ENCODE measurements around the gene OR9Q2. TPM values are rescaled to one million over a fixed set of nuclear protein-coding genes. Genes with fewer than 3 reads are reported as not detected.

OR9Q2 gene, protein sequence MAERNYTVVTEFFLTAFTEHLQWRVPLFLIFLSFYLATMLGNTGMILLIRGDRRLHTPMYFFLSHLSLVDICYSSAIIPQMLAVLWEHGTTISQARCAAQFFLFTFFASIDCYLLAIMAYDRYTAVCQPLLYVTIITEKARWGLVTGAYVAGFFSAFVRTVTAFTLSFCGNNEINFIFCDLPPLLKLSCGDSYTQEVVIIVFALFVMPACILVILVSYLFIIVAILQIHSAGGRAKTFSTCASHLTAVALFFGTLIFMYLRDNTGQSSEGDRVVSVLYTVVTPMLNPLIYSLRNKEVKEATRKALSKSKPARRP
- total RNA-seq (not detected), polyA plus RNA-seq (not detected)

GRCh38 chr11:58188770-58189169, at the start of gene OR9Q2:
TSS of gene OR9Q2 (plus strand) at chr11:58189070. CDS start at chr11:58190491, 1,421 bp downstream.
- Histone ChIP-seq H3K9me3 (no peaks in the 10 kb centered on the region), H3K4me1 (no peaks in the 10 kb centered on the region), H3K36me3 (no peaks in the 10 kb centered on the region), H3K27me3 (no peaks in the 10 kb centered on the region), H3K4me3 (no peak within 1 kb of the TSS), H3K27ac (no peak within 1 kb of the TSS)
- intact Hi-C loops (cut with DNase I) = no loop called here
- 84 to 88% methylated on average over 2 of the region's 2 CpGs for WGBS, 2 donors
- DNase-seq = no peak
- TF ChIP-seq POLR2A (IDR thresholded peaks at IDR 0.05) (no peak), POLR2AphosphoS5 (IDR thresholded peaks at IDR 0.05) (no peak), EP300 (IDR thresholded peaks at IDR 0.05) (no peak)
- TF ChIP-seq, protein P1, sequence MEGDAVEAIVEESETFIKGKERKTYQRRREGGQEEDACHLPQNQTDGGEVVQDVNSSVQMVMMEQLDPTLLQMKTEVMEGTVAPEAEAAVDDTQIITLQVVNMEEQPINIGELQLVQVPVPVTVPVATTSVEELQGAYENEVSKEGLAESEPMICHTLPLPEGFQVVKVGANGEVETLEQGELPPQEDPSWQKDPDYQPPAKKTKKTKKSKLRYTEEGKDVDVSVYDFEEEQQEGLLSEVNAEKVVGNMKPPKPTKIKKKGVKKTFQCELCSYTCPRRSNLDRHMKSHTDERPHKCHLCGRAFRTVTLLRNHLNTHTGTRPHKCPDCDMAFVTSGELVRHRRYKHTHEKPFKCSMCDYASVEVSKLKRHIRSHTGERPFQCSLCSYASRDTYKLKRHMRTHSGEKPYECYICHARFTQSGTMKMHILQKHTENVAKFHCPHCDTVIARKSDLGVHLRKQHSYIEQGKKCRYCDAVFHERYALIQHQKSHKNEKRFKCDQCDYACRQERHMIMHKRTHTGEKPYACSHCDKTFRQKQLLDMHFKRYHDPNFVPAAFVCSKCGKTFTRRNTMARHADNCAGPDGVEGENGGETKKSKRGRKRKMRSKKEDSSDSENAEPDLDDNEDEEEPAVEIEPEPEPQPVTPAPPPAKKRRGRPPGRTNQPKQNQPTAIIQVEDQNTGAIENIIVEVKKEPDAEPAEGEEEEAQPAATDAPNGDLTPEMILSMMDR (IDR thresholded peaks at IDR 0.05) = no peak

DNA sequence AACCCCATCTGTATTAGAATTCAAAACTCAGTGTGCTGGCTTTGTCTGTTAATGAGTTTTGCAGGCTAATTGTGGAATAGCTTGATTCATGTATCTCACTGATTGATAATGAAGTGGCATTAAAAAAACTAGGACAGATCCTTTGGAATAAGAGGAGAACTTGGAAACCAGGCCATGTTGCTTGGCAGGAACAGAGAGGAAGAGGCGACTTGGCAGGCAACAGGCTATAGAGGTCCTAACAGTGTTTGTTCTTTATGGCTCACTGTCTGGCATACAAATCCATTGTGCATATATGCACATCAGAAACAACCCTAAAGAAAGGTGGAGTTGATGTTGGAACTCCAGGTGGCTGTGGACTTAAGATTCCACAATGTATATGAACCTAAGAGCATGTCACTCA, 46.1 kb upstream of the OR9Q2 start:
- H3K9me3 ChIP-seq = no peaks in the 10 kb centered on the region
- TF ChIP-seq POLR2A (IDR thresholded peaks at IDR 0.05) (no peak), POLR2AphosphoS5 (IDR thresholded peaks at IDR 0.05) (no peak), EP300 (IDR thresholded peaks at IDR 0.05) (no peak)
- TF ChIP-seq, protein P1 (IDR thresholded peaks at IDR 0.05) = no peak
- intact Hi-C loops (cut with DNase I) = no loop called here
- H3K4me1 ChIP-seq = no peaks in the 10 kb centered on the region
- no peaks in the 10 kb centered on the region for H3K27me3 ChIP-seq
- no peak for DNase-seq
- H3K4me3 ChIP-seq = no peak overlapping the region
- no peaks in the 10 kb centered on the region for H3K36me3 ChIP-seq
- no peak overlapping the region for H3K27ac ChIP-seq
- WGBS, 2 donors = 61 to 83% methylated on average over 1 of the region's 1 CpG

- TF ChIP-seq POLR2AphosphoS5 (IDR thresholded peaks at IDR 0.05) (no peak), EP300 (IDR thresholded peaks at IDR 0.05) (no peak), POLR2A (IDR thresholded peaks at IDR 0.05) (no peak)
- TF ChIP-seq, protein P1 (IDR thresholded peaks at IDR 0.05) = no peak
- Histone ChIP-seq H3K27ac (no peak overlapping the region), H3K4me3 (no peak overlapping the region), H3K9me3 (no peaks in the 10 kb centered on the region), H3K36me3 (no peaks in the 10 kb centered on the region), H3K4me1 (no peaks in the 10 kb centered on the region), H3K27me3 (no peaks in the 10 kb centered on the region)
- DNase-seq = no peak
- intact Hi-C loops (cut with DNase I) = no loop called here
- 79 to 82% methylated on average over 3 of the region's 3 CpGs for WGBS, 2 donors
Measured at GRCh38 chr11:58152781-58153180, 36.1 kb upstream of the OR9Q2 start.

DNA sequence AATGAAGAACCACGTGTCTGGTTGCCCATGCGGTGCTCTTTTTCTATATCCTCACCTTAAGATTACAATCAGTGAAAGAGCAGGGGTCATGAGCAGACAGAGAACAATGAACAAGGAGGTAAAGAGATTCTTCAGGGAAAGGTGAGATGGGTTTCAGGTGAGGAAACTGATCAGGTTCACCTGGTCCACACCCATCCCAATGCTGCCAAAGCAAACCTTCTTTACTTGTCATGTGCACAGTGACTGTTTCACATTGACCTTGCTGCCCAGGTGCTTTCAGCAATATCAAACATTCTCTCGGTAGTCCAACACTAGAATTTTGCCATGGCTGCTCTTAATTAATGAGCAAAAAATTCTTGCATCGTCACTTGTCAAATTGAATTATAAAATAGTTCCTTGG, 24.5 kb upstream of the OR9Q2 start:
- Histone ChIP-seq H3K4me1 (no peaks in the 10 kb centered on the region), H3K27me3 (no peaks in the 10 kb centered on the region), H3K4me3 (no peak overlapping the region), H3K36me3 (no peaks in the 10 kb centered on the region), H3K27ac (no peak overlapping the region), H3K9me3 (no peaks in the 10 kb centered on the region)
- 44 to 79% methylated on average over 4 of the region's 4 CpGs for WGBS, 2 donors
- no peak for TF ChIP-seq POLR2AphosphoS5 (IDR thresholded peaks at IDR 0.05)
- TF ChIP-seq, protein P1 (IDR thresholded peaks at IDR 0.05) = no peak
- no peak for TF ChIP-seq POLR2A (IDR thresholded peaks at IDR 0.05)
- TF ChIP-seq EP300 (IDR thresholded peaks at IDR 0.05) = no peak
- DNase-seq = no peak
- intact Hi-C loops (cut with DNase I) = no loop called here

DNA sequence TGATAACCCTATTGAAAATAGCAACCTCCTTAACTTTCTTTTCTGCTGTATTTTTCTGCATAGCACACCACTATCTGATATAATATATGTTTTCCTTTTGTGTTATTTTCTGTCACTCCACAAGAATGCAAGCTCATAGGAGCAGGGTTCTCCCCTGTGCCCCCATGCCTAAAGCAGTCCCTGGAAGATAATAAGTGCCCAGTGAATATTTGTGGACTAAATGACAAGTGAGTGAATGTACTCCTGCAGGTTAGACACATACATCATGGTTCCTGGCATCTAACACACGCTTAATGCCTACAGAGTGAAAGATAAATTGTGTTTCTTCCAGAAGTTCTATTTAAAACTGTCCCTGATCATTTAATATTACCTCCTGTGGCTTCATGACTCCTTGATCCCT, 23.9 kb upstream of the OR9Q2 start:
- TF ChIP-seq EP300 (IDR thresholded peaks at IDR 0.05) = no peak
- TF ChIP-seq POLR2A (IDR thresholded peaks at IDR 0.05) = no peak
- TF ChIP-seq POLR2AphosphoS5 (IDR thresholded peaks at IDR 0.05) = no peak
- TF ChIP-seq, protein P1 (IDR thresholded peaks at IDR 0.05) = no peak
- Histone ChIP-seq H3K4me1 (no peaks in the 10 kb centered on the region), H3K9me3 (no peaks in the 10 kb centered on the region), H3K27ac (no peak overlapping the region), H3K27me3 (no peaks in the 10 kb centered on the region), H3K36me3 (no peaks in the 10 kb centered on the region), H3K4me3 (no peak overlapping the region)
- no peak for DNase-seq
- 51 to 76% methylated on average over 1 of the region's 1 CpG for WGBS, 2 donors
- intact Hi-C loops (cut with DNase I) = no loop called here
